RWPE2 (cell line): ENCODE data around the gene ASAH2.

Experiments
- ATAC-seq: fragments of 200-7000 bp; cut with Tn5 transposase; 3 replicates; pipeline ENCODE4 v1.9.1; 2021; ENCODE audit warnings: low read depth
- DNase-seq: peaks from one replicate; pipeline ENCODE4 v3.0.0-alpha.2; 2020; ENCODE audit warnings: low spot score
- H3K27ac ChIP-seq: fragments of 450-650 bp; 2 replicates; pipeline ENCODE4 v1.5.1; 2017; ENCODE audit warnings: mild to moderate bottlenecking; ENCODE audit not compliant: poor library complexity, severe bottlenecking
- H3K27me3 ChIP-seq: fragments of 250-450 bp; sonication (Bioruptor Pico); 2 replicates; pipeline ENCODE4 v1.5.1; 2021; ENCODE audit warnings: mild to moderate bottlenecking, moderate library complexity; ENCODE audit not compliant: insufficient read depth, poor library complexity, severe bottlenecking
- H3K36me3 ChIP-seq: fragments of 250-450 bp; sonication (Bioruptor Pico); 2 replicates; pipeline ENCODE4 v1.5.1; 2020; ENCODE audit warnings: low read depth, mild to moderate bottlenecking, moderate library complexity
- H3K4me1 ChIP-seq: fragments of 250-450 bp; sonication (Bioruptor Pico); 2 replicates; pipeline ENCODE4 v1.5.1; 2021; ENCODE audit warnings: mild to moderate bottlenecking, moderate library complexity; ENCODE audit not compliant: insufficient read depth, poor library complexity, severe bottlenecking
- H3K4me3 ChIP-seq: fragments of 250-450 bp; sonication (Bioruptor Pico); 2 replicates; pipeline ENCODE4 v1.5.1; 2021; ENCODE audit warnings: mild to moderate bottlenecking, moderate library complexity; ENCODE audit not compliant: severe bottlenecking
- H3K9me3 ChIP-seq: fragments of 250-450 bp; sonication (Bioruptor Pico); 2 replicates; pipeline ENCODE4 v1.5.1; 2021; ENCODE audit warnings: mild to moderate bottlenecking, moderate library complexity; ENCODE audit not compliant: severe bottlenecking
- CTCF ChIP-seq: fragments of 450-650 bp; IDR thresholded peaks from one replicate; pipeline ENCODE4 v1.5.1; 2017; ENCODE audit warnings: mild to moderate bottlenecking, moderate library complexity; ENCODE audit not compliant: poor library complexity, severe bottlenecking

The ASAH2 gene

GRCh38 chr10:50251394-50251793 is at the start of gene ASAH2:
ASAH2 (minus strand) TSS chr10:50251516; CDS start chr10:50248610, 2,906 bp downstream.
- Histone ChIP-seq H3K9me3 (no peaks in the 10 kb centered on the region), H3K4me3 (no peak within 1 kb of the TSS), H3K36me3 (no peaks in the 10 kb centered on the region), H3K27ac (no peak within 1 kb of the TSS), H3K27me3 (peaks cover 9% of the 10 kb centered on the region), H3K4me1 (no peaks in the 10 kb centered on the region)
- ATAC-seq (no peak), DNase-seq (no peak)
- TF ChIP-seq CTCF, result no peak

- H3K36me3 ChIP-seq, result no peaks in the 10 kb centered on the region
- no peaks in the 10 kb centered on the region for H3K4me1 ChIP-seq
- H3K27ac ChIP-seq, result no peak overlapping the region
- DNase-seq, result no peak
- H3K9me3 ChIP-seq, result no peaks in the 10 kb centered on the region
- H3K27me3 ChIP-seq, result no peaks in the 10 kb centered on the region
- no peak for TF ChIP-seq CTCF
- H3K4me3 ChIP-seq, result no peak overlapping the region
- no peak for ATAC-seq
Measured at GRCh38 chr10:50299948-50300669, 48.8 kb upstream of the ASAH2 start.

- ATAC-seq (no peak), DNase-seq (no peak)
- H3K4me3 ChIP-seq, result no peak overlapping the region
- no peaks in the 10 kb centered on the region for H3K9me3 ChIP-seq
- no peaks in the 10 kb centered on the region for H3K27me3 ChIP-seq
- no peaks in the 10 kb centered on the region for H3K36me3 ChIP-seq
- no peak for TF ChIP-seq CTCF
- H3K4me1 ChIP-seq, result no peaks in the 10 kb centered on the region
- no peak overlapping the region for H3K27ac ChIP-seq
Measured at GRCh38 chr10:50295367-50295766, 44.1 kb upstream of the ASAH2 start.

- no peak for ATAC-seq
Measured at GRCh38 chr10:50294582-50294981, 43.3 kb upstream of the ASAH2 start.

More at GRCh38 chr10:50294582-50294981, 43.3 kb upstream of the ASAH2 start:
- Histone ChIP-seq H3K27me3 (no peaks in the 10 kb centered on the region), H3K9me3 (no peaks in the 10 kb centered on the region), H3K4me3 (no peak overlapping the region), H3K4me1 (no peaks in the 10 kb centered on the region), H3K27ac (no peak overlapping the region), H3K36me3 (no peaks in the 10 kb centered on the region)
- no peak for DNase-seq
- no peak for TF ChIP-seq CTCF
